Measurements from ENCODE around the gene ATP6V0E2. TPM values are rescaled to one million over a fixed set of nuclear protein-coding genes. Genes with fewer than 3 reads are reported as not detected.
A peak's percentile ranks its signal among the peaks of the same experiment; 100 is the strongest.

Gene ATP6V0E2
- total RNA-seq, 4 donors from 2014 or later: 17.9 to 55.1 (median 32.7) TPM

GRCh38 chr7:149880638-149881311 lies 7.0 kb downstream of the ATP6V0E2 start:
- Histone ChIP-seq H3K9me3 (no peaks in the 10 kb centered on the region), H3K27me3 (no peaks in the 10 kb centered on the region), H3K4me1 (peaks cover 29 to 43% (median 41%) of the 10 kb centered on the region in 4 donors), H3K36me3 (peaks cover 0 to 22% (median 19%) of the 10 kb centered on the region in 4 donors), H3K27ac (replicated peaks in 1 of 4) (peak overlapping the region in 1 of 4 donors; percentile 40), H3K4me3 (no peak overlapping the region)
- intact Hi-C loops (cut with DNase I): loop anchor here (10.0 kb wide), 1 partner anchor 164 kb away; no protein-coding TSS in a partner anchor
- TF ChIP-seq POLR2A (IDR thresholded peaks at IDR 0.05; ENCODE audit: low read depth) (no peak), POLR2AphosphoS5 (IDR thresholded peaks at IDR 0.05) (no peak), EP300 (IDR thresholded peaks at IDR 0.05) (no peak), CTCF (IDR thresholded peaks at IDR 0.05) (no peak)
- DNase-seq (ENCODE audit: extremely low spot score): peak; percentile 82
- 73% methylated on average over 12 of the region's 14 CpGs for WGBS

GRCh38 chr7:149881328-149882247 lies 7.8 kb downstream of the ATP6V0E2 start:
- no peaks in the 10 kb centered on the region for H3K9me3 ChIP-seq
- intact Hi-C loops (cut with DNase I): loop anchor here (10.0 kb wide), 1 partner anchor 163 kb away; no protein-coding TSS in a partner anchor
- H3K36me3 ChIP-seq: peaks cover 0 to 22% (median 17%) of the 10 kb centered on the region in 4 donors
- peaks cover 29 to 43% (median 41%) of the 10 kb centered on the region in 4 donors for H3K4me1 ChIP-seq
- H3K27ac ChIP-seq (replicated peaks in 1 of 4): peak overlapping the region in 3 of 4 donors; percentile 27 to 56 (median 45)
- H3K27me3 ChIP-seq: no peaks in the 10 kb centered on the region
- no peak for TF ChIP-seq POLR2A (IDR thresholded peaks at IDR 0.05; ENCODE audit: low read depth)
- no peak for TF ChIP-seq POLR2AphosphoS5 (IDR thresholded peaks at IDR 0.05)
- no peak for TF ChIP-seq EP300 (IDR thresholded peaks at IDR 0.05)
- TF ChIP-seq CTCF (IDR thresholded peaks at IDR 0.05): no peak
- no peak overlapping the region for H3K4me3 ChIP-seq
- 86% methylated on average over 17 of the region's 19 CpGs for WGBS
- peak; percentile 74 for DNase-seq (ENCODE audit: extremely low spot score)

DNA sequence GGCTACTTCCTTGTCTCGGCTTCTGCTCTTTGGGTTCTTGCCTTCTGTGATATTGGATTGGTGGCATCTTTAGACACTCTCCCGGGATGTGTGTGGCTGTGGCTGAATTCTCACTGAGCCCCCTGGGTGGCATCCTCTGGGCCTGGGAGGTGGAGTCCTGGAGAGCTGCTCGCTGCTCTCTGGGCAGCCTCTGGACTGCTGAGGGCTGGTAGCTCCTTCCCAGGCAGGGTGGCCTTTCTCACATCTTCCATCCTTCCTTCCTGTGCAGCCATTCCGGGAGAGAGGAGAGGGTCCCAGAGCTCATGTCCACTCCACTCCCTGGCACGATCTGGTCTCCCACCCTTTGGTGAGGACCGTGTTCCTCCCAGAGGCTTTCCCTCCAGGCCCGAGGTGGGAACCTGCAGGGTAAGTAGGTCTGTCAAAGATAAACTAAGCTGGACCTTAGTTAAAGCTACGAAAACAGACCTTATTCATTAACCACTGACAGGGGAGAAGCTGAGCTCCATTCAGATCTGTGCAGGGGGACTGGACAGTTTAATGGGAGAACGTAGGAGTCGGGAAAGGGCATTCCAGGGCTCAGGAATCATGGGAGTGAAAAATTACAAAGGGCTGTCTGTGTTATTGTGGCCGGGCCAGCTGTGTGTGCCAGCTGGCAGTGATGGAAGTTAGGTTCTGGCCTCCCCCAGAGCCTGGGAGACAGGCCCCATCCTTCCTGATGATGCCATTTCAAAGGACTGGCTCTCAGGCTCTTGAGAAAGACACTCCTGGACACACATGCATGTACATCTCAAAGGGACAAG lies 8.7 kb downstream of the ATP6V0E2 start:
- intact Hi-C loops (cut with DNase I): loop anchor here (10.0 kb wide), 1 partner anchor 162 kb away; no protein-coding TSS in a partner anchor
- 57% methylated on average over 8 of the region's 11 CpGs for WGBS
- Histone ChIP-seq H3K36me3 (peaks cover 0 to 19% (median 14%) of the 10 kb centered on the region in 4 donors), H3K4me1 (peaks cover 29 to 43% (median 41%) of the 10 kb centered on the region in 4 donors), H3K27ac (replicated peaks in 1 of 4) (peak overlapping the region in 3 of 4 donors; percentile 27 to 56 (median 45)), H3K4me3 (no peak overlapping the region), H3K9me3 (no peaks in the 10 kb centered on the region), H3K27me3 (no peaks in the 10 kb centered on the region)
- peak; percentile 70 for DNase-seq (ENCODE audit: extremely low spot score)
- TF ChIP-seq POLR2AphosphoS5 (IDR thresholded peaks at IDR 0.05) (no peak), CTCF (IDR thresholded peaks at IDR 0.05) (no peak), POLR2A (IDR thresholded peaks at IDR 0.05; ENCODE audit: low read depth) (no peak), EP300 (IDR thresholded peaks at IDR 0.05) (no peak)

DNA sequence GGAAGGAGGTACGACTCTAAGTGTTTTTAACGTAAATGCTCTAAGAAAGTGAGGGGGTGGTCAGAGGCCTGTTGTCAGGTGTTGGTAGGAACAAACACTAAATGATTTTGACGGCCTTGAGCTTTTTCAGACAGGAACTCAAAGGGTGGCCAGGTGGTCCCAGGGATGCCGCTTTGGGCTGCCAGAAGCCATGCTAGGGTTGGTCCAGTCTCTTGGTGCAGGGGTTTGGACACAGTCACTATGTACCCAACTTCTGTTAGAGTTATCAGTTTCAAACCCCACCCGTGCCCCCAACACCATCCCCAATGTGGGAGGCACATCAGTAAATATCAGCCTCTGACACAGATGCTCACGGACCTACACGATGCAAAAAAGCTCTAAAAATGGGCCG lies 9.3 kb downstream of the ATP6V0E2 start:
- no peaks in the 10 kb centered on the region for H3K9me3 ChIP-seq
- H3K4me3 ChIP-seq: no peak overlapping the region
- peaks cover 29 to 43% (median 41%) of the 10 kb centered on the region in 4 donors for H3K4me1 ChIP-seq
- peaks cover 0 to 19% (median 13%) of the 10 kb centered on the region in 4 donors for H3K36me3 ChIP-seq
- intact Hi-C loops (cut with DNase I): loop anchor here (10.0 kb wide), 1 partner anchor 162 kb away; no protein-coding TSS in a partner anchor
- no peaks in the 10 kb centered on the region for H3K27me3 ChIP-seq
- no peak for TF ChIP-seq POLR2A (IDR thresholded peaks at IDR 0.05; ENCODE audit: low read depth)
- no peak for TF ChIP-seq CTCF (IDR thresholded peaks at IDR 0.05)
- no peak for TF ChIP-seq POLR2AphosphoS5 (IDR thresholded peaks at IDR 0.05)
- TF ChIP-seq EP300 (IDR thresholded peaks at IDR 0.05): no peak
- peak overlapping the region in 2 of 4 donors; percentile 45 to 56 for H3K27ac ChIP-seq (replicated peaks in 1 of 4)
- DNase-seq (ENCODE audit: extremely low spot score): no peak
- 53% methylated on average over 8 of the region's 8 CpGs for WGBS
